A549 (cell line): ENCODE results near the gene SLC15A5. TPM values are rescaled to one million over a fixed set of nuclear protein-coding genes. Genes with fewer than 3 reads are reported as not detected.

ENCODE experiments used
- ATAC-seq, 2 experiments: fragments of 200-7000 bp in 1 of 2; fragments of >200 bp in 1 of 2; cut with Nextera tagmentation in 1 of 2; cut with Tn5 transposase in 1 of 2; 3 replicates each; pipeline versions ENCODE4 v1.8.0 to v1.9.1; 2018 to 2020; ENCODE audit warnings: mild to moderate bottlenecking in 1 of 2, moderate library complexity in 1 of 2
- CTCF ChIA-PET: fragments of 300-600 bp; sonication (Branson Sonifier 250); formaldehyde crosslinking; extraction: SDS; loops from one replicate; lab custom pipeline; 2021; ENCODE audit warnings: antibody characterized with exemption, inconsistent platforms; lab: Yijun Ruan, JAX
- POLR2A ChIA-PET: fragments of 350-600 bp; formaldehyde crosslinking; extraction: SDS; loops from one replicate; lab custom pipeline; 2021; ENCODE audit warnings: antibody characterized with exemption, inconsistent platforms; lab: Yijun Ruan, JAX
- DNase-seq, 2 experiments: peaks; one replicate each; pipeline versions ENCODE4 v3.0.0 to v3.0.0-alpha.2; 2011 to 2016; ENCODE audit warnings: low read depth in 1 of 2, low spot score in 1 of 2
- FAIRE-seq: peaks from 2 replicates; lab custom pipeline; 2011; peaks lifted over from hg19 to GRCh38; lab: Jason Lieb, UNC
- H3K27ac ChIP-seq, 2 experiments: fragments of >200 bp; sonication (Bioruptor Twin); formaldehyde crosslinking; 3 replicates each; pipeline ENCODE4 v1.5.1; 2016 to 2017
- H3K4me1 ChIP-seq: fragments of >200 bp; sonication (Bioruptor Twin); formaldehyde crosslinking; 3 replicates; pipeline ENCODE4 v1.6.1; 2016
- H3K4me2 ChIP-seq: fragments of >200 bp; sonication (Bioruptor Twin); formaldehyde crosslinking; 3 replicates; pipeline ENCODE4 v1.6.1; 2016
- H3K4me3 ChIP-seq: fragments of >200 bp; sonication (Bioruptor Twin); formaldehyde crosslinking; 3 replicates; pipeline ENCODE4 v1.5.1; 2016
- H3K9me3 ChIP-seq: fragments of >200 bp; sonication (Bioruptor Twin); formaldehyde crosslinking; 3 replicates; pipeline ENCODE4 v1.6.1; 2016
- BHLHE40 ChIP-seq: IDR thresholded peaks from 2 replicates; pipeline ENCODE4 v1.6.1; 2012; ENCODE audit warnings: low read depth, low read length, inconsistent platforms
- CEBPB ChIP-seq, 2 experiments: fragments of >200 bp in 1 of 2; sonication (Bioruptor Twin) in 1 of 2; formaldehyde crosslinking in 1 of 2; IDR thresholded peaks; 2 replicates each; pipeline ENCODE4 v1.6.1; 2012 to 2016
- CHD2 ChIP-seq: fragments of 150-350 bp; IDR thresholded peaks from 2 replicates; pipeline ENCODE4 v1.6.1; 2014; ENCODE audit warnings: low read length; ENCODE audit not compliant: partially characterized antibody
- CTCF ChIP-seq: fragments of >200 bp; sonication (Bioruptor Twin); formaldehyde crosslinking; IDR thresholded peaks from 3 replicates; pipeline ENCODE4 v1.5.1; 2016
- E2F6 ChIP-seq: IDR thresholded peaks from 2 replicates; pipeline ENCODE4 v1.6.1; 2012; ENCODE audit warnings: low read depth, borderline replicate concordance
- ELK1 ChIP-seq: fragments of 150-350 bp; IDR thresholded peaks from 2 replicates; pipeline ENCODE4 v1.6.1; 2014; ENCODE audit warnings: low read depth, mild to moderate bottlenecking, low read length
- ESRRA ChIP-seq: fragments of 150-350 bp; IDR thresholded peaks from 2 replicates; pipeline ENCODE4 v1.6.1; 2014; ENCODE audit warnings: mild to moderate bottlenecking, low read length, borderline replicate concordance
- FOSL2 ChIP-seq, 2 experiments: fragments of 450-650 bp in 1 of 2; fragments of >200 bp in 1 of 2; sonication (Bioruptor Twin) in 1 of 2; formaldehyde crosslinking; IDR thresholded peaks; 2 replicates each; pipeline versions ENCODE4 v1.5.0 to v1.6.1; 2016 to 2020; ENCODE audit warnings: mild to moderate bottlenecking in 1 of 2, moderate library complexity in 1 of 2
- FOXS1 ChIP-seq: fragments of 250-450 bp; sonication (Bioruptor Pico); IDR thresholded peaks from 2 replicates; pipeline ENCODE4 v1.5.0; 2020; ENCODE audit warnings: mild to moderate bottlenecking, moderate library complexity
- HEYL ChIP-seq: fragments of 250-450 bp; sonication (Bioruptor Pico); IDR thresholded peaks from 2 replicates; pipeline ENCODE4 v1.8.0; 2021; ENCODE audit warnings: mild to moderate bottlenecking, moderate library complexity
- HOXA7 ChIP-seq: fragments of 250-450 bp; sonication (Bioruptor Pico); IDR thresholded peaks from 2 replicates; pipeline ENCODE4 v1.5.0; 2020; ENCODE audit warnings: mild to moderate bottlenecking, moderate library complexity
- MAFK ChIP-seq: fragments of 450-650 bp; IDR thresholded peaks from 2 replicates; pipeline ENCODE4 v1.6.1; 2014; ENCODE audit not compliant: partially characterized antibody
- MYC ChIP-seq: IDR thresholded peaks from 2 replicates; pipeline ENCODE4 v1.6.1; 2012; ENCODE audit warnings: mild to moderate bottlenecking, inconsistent platforms, low read length, improper control_type of control experiment, borderline replicate concordance
- NFE2L2 ChIP-seq: fragments of 150-350 bp; conservative IDR thresholded peaks from 2 replicates; pipeline ENCODE4 v1.6.1; 2014; ENCODE audit warnings: low read length
- NR3C1 ChIP-seq: fragments of >200 bp; sonication (Bioruptor Twin); formaldehyde crosslinking; IDR thresholded peaks from 3 replicates; pipeline ENCODE4 v1.6.1; 2017
- PBX3 ChIP-seq: IDR thresholded peaks from 2 replicates; pipeline ENCODE4 v1.6.1; 2012
- RFX5 ChIP-seq: fragments of 450-650 bp; IDR thresholded peaks from 2 replicates; pipeline ENCODE4 v1.7.1; 2014; ENCODE audit warnings: antibody characterized with exemption, mild to moderate bottlenecking, moderate library complexity
- TFCP2L1 ChIP-seq: fragments of 250-450 bp; sonication (Bioruptor Pico); IDR thresholded peaks from 2 replicates; pipeline ENCODE4 v1.5.0; 2021; ENCODE audit warnings: mild to moderate bottlenecking
- USF2 ChIP-seq: fragments of 450-650 bp; IDR thresholded peaks from 2 replicates; pipeline ENCODE4 v1.6.1; 2014; ENCODE audit warnings: antibody characterized with exemption
- ZC3H11A ChIP-seq: fragments of 450-650 bp; IDR thresholded peaks from 2 replicates; pipeline ENCODE4 v1.6.1; 2014; ENCODE audit warnings: antibody characterized with exemption, mild to moderate bottlenecking
- ZNF302 ChIP-seq: fragments of 250-450 bp; sonication (Bioruptor Pico); IDR thresholded peaks from 2 replicates; pipeline ENCODE4 v1.9.0; 2021; ENCODE audit warnings: inconsistent platforms, mild to moderate bottlenecking, moderate library complexity
- WGBS: methylation state at CpG from one replicate; pipeline ENCODE4 v1.1.6; 2017; ENCODE audit errors: missing lambda C conversion rate; 5-methylcytosine and 5-hydroxymethylcytosine counted together
- polyA plus RNA-seq, 4 experiments: library from polyadenylated mRNA; depleted of rRNA in 3 of 4; stranded (reverse); fragments of >200 nt; fragmentation: RNase III in 1 of 4; extraction: RNeasy Plus Mini Kit Qiagen cat#74134 plus additional on column Dnase treatment in 1 of 4; gene quantifications; 2 replicates in 3 of 4; 3 replicates in 1 of 4; pipeline ENCODE4 v1.2.3, GENCODE V29; 2011 to 2017

SLC15A5 gene
- polyA plus RNA-seq, 2 of the 4 experiments (the other 2 are of a cell fraction), result not detected

- no peak for TF ChIP-seq E2F6
These were observed 33.4 kb upstream of the SLC15A5 start (continued) for GRCh38 chr12:16310934-16311333.

- H3K4me3 ChIP-seq, result no peak overlapping the region
- POLR2A ChIA-PET, result no interaction called here
- H3K4me2 ChIP-seq, result no peak overlapping the region
- 34% methylated on average over 3 of the region's 3 CpGs for WGBS
- H3K27ac ChIP-seq, result no peak overlapping the region
- TF ChIP-seq HEYL (CRISPR knock-in tag), result no peak
- no peak for TF ChIP-seq CEBPB (IDR thresholded peaks at IDR 0.05)
- no peak for TF ChIP-seq MAFK
- no peak for TF ChIP-seq TFCP2L1
- no peak for TF ChIP-seq CHD2
- no peak for TF ChIP-seq HOXA7 (CRISPR knock-in tag)
- TF ChIP-seq CTCF, result no peak
- TF ChIP-seq PBX3, result no peak
- TF ChIP-seq ESRRA, result no peak
- TF ChIP-seq ZNF302 (CRISPR knock-in tag), result no peak
- no peak for TF ChIP-seq ZC3H11A
- no peak for TF ChIP-seq RFX5
- no peak for TF ChIP-seq NFE2L2
- no peak for TF ChIP-seq BHLHE40
- no peak for TF ChIP-seq FOXS1
- no peak for TF ChIP-seq ELK1
- no peak for TF ChIP-seq MYC
- TF ChIP-seq FOSL2 (IDR thresholded peaks at IDR 0.05), result no peak
- no peak for TF ChIP-seq FOSL2 (CRISPR knock-in tag; IDR thresholded peaks at IDR 0.05)
- TF ChIP-seq USF2, result no peak
- TF ChIP-seq NR3C1, result no peak
- ATAC-seq, result no peak
- no peak for FAIRE-seq
- DNase-seq, result no peak
- peaks cover 9% of the 10 kb centered on the region for H3K9me3 ChIP-seq
- CTCF ChIA-PET, result interaction anchor here (0.7 to 1.0 kb wide), 2 partner anchors 9 to 23 kb away, joined by 3 to 4 read pairs; no protein-coding TSS in a partner anchor
- H3K4me1 ChIP-seq, result no peaks in the 10 kb centered on the region
These were observed 30.5 kb upstream of the SLC15A5 start for GRCh38 chr12:16307856-16308475.
